Measurements from ENCODE around the gene SLC22A23. TPM values are rescaled to one million over a fixed set of nuclear protein-coding genes. Genes with fewer than 3 reads are reported as not detected.

The SLC22A23 gene
- total RNA-seq, 1 experiment from 2014 or later: 6.8 TPM

DNA sequence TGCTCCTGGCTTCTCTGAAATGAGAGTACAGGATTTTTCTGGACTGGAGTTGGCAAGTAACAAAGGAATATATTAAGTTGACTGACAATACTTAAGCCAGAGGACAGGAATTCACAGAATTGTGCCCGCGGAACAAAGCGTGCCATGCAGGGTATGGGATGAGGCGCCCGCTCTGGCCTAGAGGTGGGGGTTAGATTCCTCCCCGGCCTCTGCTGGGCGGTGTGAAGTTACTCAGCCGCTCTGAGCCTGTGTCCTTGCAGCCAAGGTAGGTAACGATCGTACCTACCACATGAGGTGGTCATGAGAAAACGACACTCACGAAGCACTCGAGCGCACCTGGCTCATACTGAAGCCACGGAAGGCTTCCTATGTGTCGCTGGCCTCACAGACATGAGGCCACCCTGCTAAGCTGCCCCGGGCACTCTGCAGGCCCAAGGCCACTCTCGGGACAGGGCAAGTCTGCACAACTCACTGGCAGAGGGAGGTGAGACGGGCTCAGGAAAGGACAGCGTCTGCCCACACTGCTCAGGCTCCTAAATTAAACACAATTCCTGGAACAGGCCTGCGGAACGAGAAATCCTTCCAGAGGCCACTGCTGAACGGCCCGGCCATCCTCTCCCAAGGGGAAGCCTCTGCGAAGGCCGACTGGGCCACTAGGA lies 127.3 kb downstream of the SLC22A23 start:
- no peaks in the 10 kb centered on the region for H3K9me3 ChIP-seq (ENCODE audit: control insufficient read depth, low read depth, low read length)
- no peaks in the 10 kb centered on the region for H3K27me3 Mint-ChIP-seq (ENCODE audit: low read depth)
- no peak overlapping the region for H2BK12ac ChIP-seq (ENCODE audit: insufficient read length, low read depth, low read length)
- no peak for DNase-seq
- no peak overlapping the region for H4K91ac ChIP-seq (ENCODE audit: insufficient read length, low read depth, low read length)
- no peaks in the 10 kb centered on the region for H3K79me1 ChIP-seq (ENCODE audit: insufficient read depth, low read depth, low read length, poor library complexity, severe bottlenecking)
- no peak overlapping the region for H3K23ac ChIP-seq (ENCODE audit: insufficient read length, low read depth, low read length)
- H3T11ph ChIP-seq (ENCODE audit: low read length): no peak overlapping the region
- H2BK15ac ChIP-seq (ENCODE audit: low read depth, low read length): no peak overlapping the region
- no peaks in the 10 kb centered on the region; the same call in 1 of the 2 replicates for H3K79me2 ChIP-seq (ENCODE audit: insufficient read depth, low read length)
- no peaks in the 10 kb centered on the region for H3K23me2 ChIP-seq (ENCODE audit: insufficient read length, low read depth, low read length, poor library complexity, severe bottlenecking)
- H2BK5ac ChIP-seq (ENCODE audit: insufficient read length, low read length): no peak overlapping the region
- TF ChIP-seq, protein P1, sequence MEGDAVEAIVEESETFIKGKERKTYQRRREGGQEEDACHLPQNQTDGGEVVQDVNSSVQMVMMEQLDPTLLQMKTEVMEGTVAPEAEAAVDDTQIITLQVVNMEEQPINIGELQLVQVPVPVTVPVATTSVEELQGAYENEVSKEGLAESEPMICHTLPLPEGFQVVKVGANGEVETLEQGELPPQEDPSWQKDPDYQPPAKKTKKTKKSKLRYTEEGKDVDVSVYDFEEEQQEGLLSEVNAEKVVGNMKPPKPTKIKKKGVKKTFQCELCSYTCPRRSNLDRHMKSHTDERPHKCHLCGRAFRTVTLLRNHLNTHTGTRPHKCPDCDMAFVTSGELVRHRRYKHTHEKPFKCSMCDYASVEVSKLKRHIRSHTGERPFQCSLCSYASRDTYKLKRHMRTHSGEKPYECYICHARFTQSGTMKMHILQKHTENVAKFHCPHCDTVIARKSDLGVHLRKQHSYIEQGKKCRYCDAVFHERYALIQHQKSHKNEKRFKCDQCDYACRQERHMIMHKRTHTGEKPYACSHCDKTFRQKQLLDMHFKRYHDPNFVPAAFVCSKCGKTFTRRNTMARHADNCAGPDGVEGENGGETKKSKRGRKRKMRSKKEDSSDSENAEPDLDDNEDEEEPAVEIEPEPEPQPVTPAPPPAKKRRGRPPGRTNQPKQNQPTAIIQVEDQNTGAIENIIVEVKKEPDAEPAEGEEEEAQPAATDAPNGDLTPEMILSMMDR (conservative IDR thresholded peaks at IDR 0.05): no peak
- H3K27me3 ChIP-seq (ENCODE audit: insufficient read depth, low read length): no peaks in the 10 kb centered on the region
- H3K36me3 Mint-ChIP-seq (ENCODE audit: insufficient read depth in 1 of 3, low read depth in 3 of 3): no peaks in the 10 kb centered on the region; a peak in 1 of 7 replicates
- no peak overlapping the region for H3K4me2 ChIP-seq (ENCODE audit: insufficient read depth, insufficient read length, low read length)
- H3K9me3 Mint-ChIP-seq: no peaks in the 10 kb centered on the region
- no peak overlapping the region for H3K4ac ChIP-seq (ENCODE audit: low read depth, low read length)
- peaks cover 42 to 65% of the 10 kb centered on the region in 2 experiments for H3K4me1 Mint-ChIP-seq
- no peak overlapping the region for H2BK120ac ChIP-seq (ENCODE audit: low read depth, low read length, poor library complexity, severe bottlenecking)
- H2BK20ac ChIP-seq (ENCODE audit: low read depth, low read length, poor library complexity, severe bottlenecking): no peak overlapping the region
- H4K8ac ChIP-seq (replicated peaks; ENCODE audit: insufficient read length, low read depth, low read length): no peak overlapping the region
- no peak overlapping the region for H3K9ac ChIP-seq (ENCODE audit: extremely low read depth, insufficient read length, low read length)
- H3K27ac Mint-ChIP-seq: peak overlapping the region in 1 of 3 experiments; percentile 78; a peak in 3 of 7 replicates
- H2AK5ac ChIP-seq (ENCODE audit: insufficient read length, low read length): no peak overlapping the region
- no peak overlapping the region; a peak in 1 of 5 replicates for H3K4me3 Mint-ChIP-seq
- H4K20me1 ChIP-seq (ENCODE audit: control insufficient read depth, insufficient read depth, insufficient read length): peaks cover 4% of the 10 kb centered on the region
- WGBS (ENCODE audit: extremely low coverage, insufficient read length, low lambda C conversion rate): no CpG with 5 or more reads among the region's 26 CpGs
- H3K18ac ChIP-seq (ENCODE audit: insufficient read length, low read depth, low read length): no peak overlapping the region
- H4K5ac ChIP-seq (ENCODE audit: insufficient read length, low read depth, low read length): no peak overlapping the region
- H2AFZ ChIP-seq (ENCODE audit: low read length): no peak overlapping the region
- H3K4me1 ChIP-seq (ENCODE audit: insufficient read depth, low read length): peaks cover 15% of the 10 kb centered on the region; the same call in 1 of the 2 replicates
- H3K27ac ChIP-seq (ENCODE audit: insufficient read length, low read depth, low read length): no peak overlapping the region
- no peak overlapping the region for H3K56ac ChIP-seq (ENCODE audit: insufficient read length, low read depth, low read length)
- H3K14ac ChIP-seq (ENCODE audit: insufficient read depth, low read length): peak overlapping the region; percentile 67
